ENCODE data around the gene TCEAL8.

TCEAL8 gene

GRCh38 chrX:103214870-103215424, 40.0 kb downstream of the TCEAL8 start, which contains the start of gene BEX4:
Gene BEX4, plus strand, starts transcription at chrX:103215108. Its CDS starts 1,046 bp downstream, at chrX:103216154.
- peak; percentile 63 to 66 for DNase-seq (ENCODE audit: low read depth in 2 of 2)

- DNase-seq (ENCODE audit: low read depth in 2 of 2) = no peak
Observed at GRCh38 chrX:103212749-103213457, 42.1 kb downstream of the TCEAL8 start.

- no peak for DNase-seq (ENCODE audit: low read depth in 2 of 2)
Observed at GRCh38 chrX:103211012-103211715, 43.8 kb downstream of the TCEAL8 start.

DNA sequence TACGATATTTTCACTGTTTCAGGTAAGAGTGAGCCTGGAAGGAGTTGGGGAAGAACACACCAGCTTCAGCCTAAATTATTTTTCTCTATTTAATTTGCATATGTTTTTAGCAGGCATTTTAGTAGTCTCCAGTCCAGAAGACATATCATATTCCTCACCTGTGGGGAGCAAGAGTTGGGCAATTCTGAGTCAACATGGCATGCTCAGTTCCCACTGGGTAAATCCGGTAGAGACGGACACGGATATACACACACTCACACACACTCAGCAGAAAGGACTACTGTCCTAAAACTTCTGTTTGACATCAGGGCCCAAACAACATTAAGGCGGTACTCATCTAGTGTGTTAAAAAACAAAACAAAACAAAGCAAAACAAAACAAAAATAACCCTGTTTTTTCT, 44.9 kb downstream of the TCEAL8 start:
- DNase-seq (ENCODE audit: low read depth in 2 of 2) = no peak
